Measurements from ENCODE around the gene TMEM132C. TPM values are rescaled to one million over a fixed set of nuclear protein-coding genes. Genes with fewer than 3 reads are reported as not detected.

TMEM132C gene
- total RNA-seq, 4 donors from 2014 or later = 2.4 to 5.5 (median 3.3) TPM

DNA sequence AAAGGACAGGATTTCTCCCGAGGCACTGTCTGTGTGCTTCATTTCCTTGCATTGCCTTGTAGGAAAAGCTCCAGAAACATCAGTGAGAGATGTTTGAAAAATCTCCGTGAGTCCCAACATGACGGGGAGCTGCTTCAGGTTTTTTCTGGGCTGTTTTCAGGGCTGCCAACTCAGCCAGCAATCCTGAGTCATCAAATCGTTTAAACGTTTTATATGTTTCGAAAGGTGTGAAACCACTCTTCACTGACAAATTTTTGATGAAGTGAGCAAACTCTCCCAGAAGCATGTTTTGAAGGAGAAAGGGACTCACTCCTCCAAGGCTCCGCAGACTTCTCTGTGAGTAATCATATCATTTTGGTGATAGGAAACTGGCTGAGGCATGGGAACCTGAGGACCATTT is 240.5 kb downstream of the TMEM132C start:
- 65 to 83% methylated on average over 6 of the region's 7 CpGs for WGBS, 2 donors (ENCODE audit: low coverage in 1 of 2)
- H3K9me3 ChIP-seq = peaks cover 0 to 48% (median 3%) of the 10 kb centered on the region in 3 donors

GRCh38 chr12:128509170-128509569 is 242.2 kb downstream of the TMEM132C start:
- Histone ChIP-seq H3K27ac (no peak overlapping the region), H3K4me3 (no peak overlapping the region), H3K36me3 (no peaks in the 10 kb centered on the region), H3K9me3 (peaks cover 0 to 37% (median 3%) of the 10 kb centered on the region in 3 donors), H3K27me3 (peaks cover 5% of the 10 kb centered on the region), H3K4me1 (no peaks in the 10 kb centered on the region)
- WGBS, 2 donors (ENCODE audit: low coverage in 1 of 2) = 72 to 84% methylated on average over 4 of the region's 4 CpGs
- ATAC-seq = no peak
- TF ChIP-seq CTCF (IDR thresholded peaks at IDR 0.05) (no peak), POLR2A (IDR thresholded peaks at IDR 0.05) (no peak), POLR2AphosphoS5 (IDR thresholded peaks at IDR 0.05) (no peak), EP300 (IDR thresholded peaks at IDR 0.05) (no peak)

More for the DNA sequence above, 240.5 kb downstream of the TMEM132C start:
- ATAC-seq = no peak
- TF ChIP-seq CTCF (IDR thresholded peaks at IDR 0.05) (no peak), POLR2A (IDR thresholded peaks at IDR 0.05) (no peak), POLR2AphosphoS5 (IDR thresholded peaks at IDR 0.05) (no peak), EP300 (IDR thresholded peaks at IDR 0.05) (no peak)
- peaks cover under 1% of the 10 kb centered on the region for H3K27me3 ChIP-seq
- no peak overlapping the region for H3K4me3 ChIP-seq
- H3K36me3 ChIP-seq = no peaks in the 10 kb centered on the region
- no peak overlapping the region for H3K27ac ChIP-seq
- H3K4me1 ChIP-seq = no peaks in the 10 kb centered on the region

GRCh38 chr12:128510511-128510910 is 243.5 kb downstream of the TMEM132C start:
- no peak for ATAC-seq
- peaks cover 5% of the 10 kb centered on the region for H3K27me3 ChIP-seq
- no peak overlapping the region for H3K4me3 ChIP-seq
- TF ChIP-seq POLR2A (IDR thresholded peaks at IDR 0.05) (no peak), POLR2AphosphoS5 (IDR thresholded peaks at IDR 0.05) (no peak), CTCF (IDR thresholded peaks at IDR 0.05) (no peak), EP300 (IDR thresholded peaks at IDR 0.05) (no peak)
- no peaks in the 10 kb centered on the region for H3K36me3 ChIP-seq
- H3K27ac ChIP-seq = no peak overlapping the region
- WGBS, 2 donors (ENCODE audit: low coverage in 1 of 2) = 80% methylated on average over 1 of the region's 8 CpGs; no CpG with 5 or more reads in 1 of the 2 donors
- H3K9me3 ChIP-seq = peaks cover 0 to 32% (median 0%) of the 10 kb centered on the region in 3 donors
- no peaks in the 10 kb centered on the region for H3K4me1 ChIP-seq

GRCh38 chr12:128513331-128513730 is 246.4 kb downstream of the TMEM132C start:
- H3K9me3 ChIP-seq = peaks cover 0 to 26% (median 0%) of the 10 kb centered on the region in 3 donors
- 50 to 59% methylated on average over 3 to 4 of the region's 6 CpGs for WGBS, 2 donors (ENCODE audit: low coverage in 1 of 2)
- no peak overlapping the region for H3K27ac ChIP-seq
- peaks cover 5% of the 10 kb centered on the region for H3K27me3 ChIP-seq
- H3K36me3 ChIP-seq = no peaks in the 10 kb centered on the region
- no peak for ATAC-seq
- H3K4me1 ChIP-seq = no peaks in the 10 kb centered on the region
- TF ChIP-seq EP300 (IDR thresholded peaks at IDR 0.05) (no peak), CTCF (IDR thresholded peaks at IDR 0.05) (no peak), POLR2A (IDR thresholded peaks at IDR 0.05) (no peak), POLR2AphosphoS5 (IDR thresholded peaks at IDR 0.05) (no peak)
- H3K4me3 ChIP-seq = no peak overlapping the region

GRCh38 chr12:128513831-128514230 is 246.9 kb downstream of the TMEM132C start:
- peaks cover 0 to 26% (median 0%) of the 10 kb centered on the region in 3 donors for H3K9me3 ChIP-seq
- peaks cover 5% of the 10 kb centered on the region for H3K27me3 ChIP-seq
- TF ChIP-seq CTCF (IDR thresholded peaks at IDR 0.05) (no peak), EP300 (IDR thresholded peaks at IDR 0.05) (no peak), POLR2A (IDR thresholded peaks at IDR 0.05) (no peak), POLR2AphosphoS5 (IDR thresholded peaks at IDR 0.05) (no peak)
- no peak overlapping the region for H3K27ac ChIP-seq
- no peak for ATAC-seq
- no peaks in the 10 kb centered on the region for H3K4me1 ChIP-seq
- 34 to 56% methylated on average over 2 to 3 of the region's 6 CpGs for WGBS, 2 donors (ENCODE audit: low coverage in 1 of 2)
- no peak overlapping the region for H3K4me3 ChIP-seq
- no peaks in the 10 kb centered on the region for H3K36me3 ChIP-seq
